Stimulated activated naive CD4-positive, alpha-beta T cell treated with Interleukin-2 at 50 U/mL for 16 hours (primary cell): ENCODE data around the gene SYTL3.

Source experiments
- DNase-seq: peaks from one replicate; lab custom pipeline; 2025; lab: John Stamatoyannopoulos, UW

The SYTL3 gene

GRCh38 chr6:158722176-158722729, 72.4 kb downstream of the SYTL3 start:
- no peak for DNase-seq

- DNase-seq, result no peak
These were observed 75.8 kb downstream of the SYTL3 start for GRCh38 chr6:158725704-158726103.

GRCh38 chr6:158729906-158730540, 80.2 kb downstream of the SYTL3 start:
- DNase-seq, result no peak

- DNase-seq, result no peak
These were observed 80.7 kb downstream of the SYTL3 start for GRCh38 chr6:158730541-158730907.

GRCh38 chr6:158735009-158735408, 85.2 kb downstream of the SYTL3 start:
- DNase-seq, result no peak

- DNase-seq, result no peak
These were observed 87.3 kb downstream of the SYTL3 start for GRCh38 chr6:158737082-158737709.

GRCh38 chr6:158737710-158738615, 88.1 kb downstream of the SYTL3 start:
- no peak for DNase-seq

- no peak for DNase-seq
These were observed 89.8 kb downstream of the SYTL3 start for GRCh38 chr6:158739673-158740072.

- DNase-seq, result no peak
These were observed 93.3 kb downstream of the SYTL3 start for GRCh38 chr6:158743033-158743651.

- DNase-seq, result no peak
These were observed 95.2 kb downstream of the SYTL3 start for GRCh38 chr6:158744986-158745430.

GRCh38 chr6:158751224-158751623, 101.4 kb downstream of the SYTL3 start:
- DNase-seq, result no peak

- no peak for DNase-seq
These were observed 102.1 kb downstream of the SYTL3 start for GRCh38 chr6:158751921-158752320.

GRCh38 chr6:158752613-158753012, 102.8 kb downstream of the SYTL3 start:
- DNase-seq, result no peak

GRCh38 chr6:158753811-158754210, 104.0 kb downstream of the SYTL3 start:
- no peak for DNase-seq

GRCh38 chr6:158754738-158755137, 104.9 kb downstream of the SYTL3 start:
- no peak for DNase-seq

- no peak for DNase-seq
These were observed 105.8 kb downstream of the SYTL3 start for GRCh38 chr6:158755636-158756035.

GRCh38 chr6:158756126-158756525, 106.3 kb downstream of the SYTL3 start:
- DNase-seq, result no peak

GRCh38 chr6:158756977-158757752, 107.3 kb downstream of the SYTL3 start:
- no peak for DNase-seq

GRCh38 chr6:158757753-158758090, 107.9 kb downstream of the SYTL3 start:
- DNase-seq, result no peak

- no peak for DNase-seq
These were observed 108.6 kb downstream of the SYTL3 start for GRCh38 chr6:158758451-158758860.

GRCh38 chr6:158758941-158759479, 109.2 kb downstream of the SYTL3 start:
- DNase-seq, result no peak
